GM23338 (cell line): ENCODE data around the gene ANXA7. TPM values are rescaled to one million over a fixed set of nuclear protein-coding genes. Genes with fewer than 3 reads are reported as not detected.

ENCODE experiments used
- CREB1 ChIP-seq: fragments of 250-450 bp; sonication (Bioruptor Pico); IDR thresholded peaks from 2 replicates; pipeline ENCODE4 v1.5.0; 2020; ENCODE audit warnings: low read depth, mild to moderate bottlenecking, moderate library complexity
- CTCF ChIP-seq, 2 experiments: fragments of 200-600 bp in 1 of 2; sonication (generic) in 1 of 2; conservative IDR thresholded peaks; 2 replicates each; pipeline versions ENCODE4 v1.5.1 to v1.6.1; 2016 to 2017; ENCODE audit warnings: antibody characterized with exemption in 2 of 2, low read depth in 2 of 2, mild to moderate bottlenecking in 2 of 2, moderate library complexity in 1 of 2
- ETS1 ChIP-seq: IDR thresholded peaks from 2 replicates; pipeline ENCODE4 v1.6.1; 2016; ENCODE audit warnings: antibody characterized with exemption
- EZH2 ChIP-seq: fragments of 200-600 bp; sonication (generic); IDR thresholded peaks from one replicate; pipeline ENCODE4 v1.8.0; 2017; ENCODE audit warnings: antibody characterized with exemption, mild to moderate bottlenecking, low read depth; ENCODE audit not compliant: unreplicated experiment
- POLR2AphosphoS5 ChIP-seq: IDR thresholded peaks from 2 replicates; pipeline ENCODE4 v1.6.1; 2016; ENCODE audit warnings: antibody characterized with exemption, low read depth
- ZNF331 ChIP-seq: fragments of 250-450 bp; sonication (Bioruptor Pico); IDR thresholded peaks from 2 replicates; pipeline ENCODE4 v1.5.0; 2020; ENCODE audit warnings: low read depth, mild to moderate bottlenecking, moderate library complexity
- ZNF462 ChIP-seq: fragments of 250-450 bp; sonication (Bioruptor Pico); IDR thresholded peaks from 2 replicates; pipeline ENCODE4 v1.5.0; 2020; ENCODE audit warnings: mild to moderate bottlenecking, moderate library complexity
- polyA plus RNA-seq: library from polyadenylated mRNA; unstranded; fragments of >200 nt; fragmentation: Nextera tagmentation; extraction: Ambion mirVana; gene quantifications from 2 replicates; pipeline ENCODE4 v1.2.1, GENCODE V29; 2016
- total RNA-seq: library from RNA; depleted of rRNA; stranded (reverse); fragments of >200 nt; shearing (Covaris generic); gene quantifications from 2 replicates; pipeline ENCODE4 v1.2.3, GENCODE V29; 2014

The ANXA7 gene
- total and polyA plus RNA-seq, 2 experiments from 2014 or later: 63.7 to 80.1 TPM

GRCh38 chr10:73340121-73340520 is 73.7 kb downstream of the ANXA7 start (continued):
- TF ChIP-seq ZNF462 (CRISPR knock-in tag) (no peak), CREB1 (CRISPR knock-in tag) (no peak), POLR2AphosphoS5 (no peak), CTCF (conservative IDR thresholded peaks at IDR 0.05; ENCODE audit: low read depth in 2 of 2) (no peak), EZH2 (no peak), ETS1 (no peak), ZNF331 (CRISPR knock-in tag) (no peak)
